PFSK-1 (cell line): ENCODE data around the gene MVK.

ENCODE experiments used
- FOXP2 ChIP-seq: optimal IDR thresholded peaks from 2 replicates; pipeline ENCODE3; 2011; ENCODE audit warnings: borderline replicate concordance, control low read depth, inconsistent platforms; ENCODE audit not compliant: insufficient read depth; ENCODE audit errors: extremely low read length, extremely low read depth
- POLR2AphosphoS5 ChIP-seq: IDR thresholded peaks from 2 replicates; pipeline ENCODE4 v1.6.1; 2012; ENCODE audit warnings: low read depth, mild to moderate bottlenecking, control low read depth, low read length, moderate library complexity
- SIN3A ChIP-seq: IDR thresholded peaks from 2 replicates; pipeline ENCODE4 v1.6.1; 2012; ENCODE audit warnings: mild to moderate bottlenecking, low read length, moderate library complexity, borderline replicate concordance; ENCODE audit not compliant: insufficient read depth
- TAF1 ChIP-seq: IDR thresholded peaks from 2 replicates; pipeline ENCODE4 v1.6.1; 2012; ENCODE audit warnings: low read length, control low read depth, borderline replicate concordance; ENCODE audit not compliant: insufficient read depth
- TF ChIP-seq, protein P1 (sequence below), 2 experiments: IDR thresholded peaks; 2 replicates each; pipeline versions ENCODE4 v1.6.1 to v1.8.0; 2011 to 2012; ENCODE audit warnings: low read depth in 2 of 2, low read length in 2 of 2, control low read depth in 1 of 2, inconsistent platforms in 1 of 2, mild to moderate bottlenecking in 1 of 2, moderate library complexity in 1 of 2; ENCODE audit not compliant: insufficient read depth in 1 of 2

GRCh38 chr12:109561711-109562030, 11.9 kb upstream of the MVK start:
- TF ChIP-seq POLR2AphosphoS5 (no peak), TAF1 (no peak), SIN3A (no peak), FOXP2 (no peak)
- TF ChIP-seq, protein P1, sequence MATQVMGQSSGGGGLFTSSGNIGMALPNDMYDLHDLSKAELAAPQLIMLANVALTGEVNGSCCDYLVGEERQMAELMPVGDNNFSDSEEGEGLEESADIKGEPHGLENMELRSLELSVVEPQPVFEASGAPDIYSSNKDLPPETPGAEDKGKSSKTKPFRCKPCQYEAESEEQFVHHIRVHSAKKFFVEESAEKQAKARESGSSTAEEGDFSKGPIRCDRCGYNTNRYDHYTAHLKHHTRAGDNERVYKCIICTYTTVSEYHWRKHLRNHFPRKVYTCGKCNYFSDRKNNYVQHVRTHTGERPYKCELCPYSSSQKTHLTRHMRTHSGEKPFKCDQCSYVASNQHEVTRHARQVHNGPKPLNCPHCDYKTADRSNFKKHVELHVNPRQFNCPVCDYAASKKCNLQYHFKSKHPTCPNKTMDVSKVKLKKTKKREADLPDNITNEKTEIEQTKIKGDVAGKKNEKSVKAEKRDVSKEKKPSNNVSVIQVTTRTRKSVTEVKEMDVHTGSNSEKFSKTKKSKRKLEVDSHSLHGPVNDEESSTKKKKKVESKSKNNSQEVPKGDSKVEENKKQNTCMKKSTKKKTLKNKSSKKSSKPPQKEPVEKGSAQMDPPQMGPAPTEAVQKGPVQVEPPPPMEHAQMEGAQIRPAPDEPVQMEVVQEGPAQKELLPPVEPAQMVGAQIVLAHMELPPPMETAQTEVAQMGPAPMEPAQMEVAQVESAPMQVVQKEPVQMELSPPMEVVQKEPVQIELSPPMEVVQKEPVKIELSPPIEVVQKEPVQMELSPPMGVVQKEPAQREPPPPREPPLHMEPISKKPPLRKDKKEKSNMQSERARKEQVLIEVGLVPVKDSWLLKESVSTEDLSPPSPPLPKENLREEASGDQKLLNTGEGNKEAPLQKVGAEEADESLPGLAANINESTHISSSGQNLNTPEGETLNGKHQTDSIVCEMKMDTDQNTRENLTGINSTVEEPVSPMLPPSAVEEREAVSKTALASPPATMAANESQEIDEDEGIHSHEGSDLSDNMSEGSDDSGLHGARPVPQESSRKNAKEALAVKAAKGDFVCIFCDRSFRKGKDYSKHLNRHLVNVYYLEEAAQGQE (IDR thresholded peaks at IDR 0.05; ENCODE audit: insufficient read depth in 1 of 2, low read depth in 2 of 2, low read length in 2 of 2) = no peak
